IPS-20b (cell line): ENCODE data around the gene PRKCE.

ENCODE experiments used
- H3K27ac ChIP-seq: one replicate; pipeline ENCODE4 v1.5.1; 2013; ENCODE audit warnings: low read length
- H3K27me3 ChIP-seq: 2 replicates; pipeline ENCODE4 v1.6.1; 2013; ENCODE audit warnings: mild to moderate bottlenecking, low read length, inconsistent platforms; ENCODE audit not compliant: insufficient read depth
- H3K36me3 ChIP-seq: 2 replicates; pipeline ENCODE4 v1.6.1; 2013; ENCODE audit warnings: low read depth, mild to moderate bottlenecking, inconsistent platforms, low read length, moderate library complexity; ENCODE audit not compliant: insufficient read depth
- H3K4me1 ChIP-seq: 2 replicates; pipeline ENCODE4 v1.6.1; 2013; ENCODE audit warnings: mild to moderate bottlenecking, control low read depth, inconsistent platforms, low read length, moderate library complexity; ENCODE audit not compliant: insufficient read depth
- H3K4me3 ChIP-seq: 2 replicates; pipeline ENCODE4 v1.5.1; 2013; ENCODE audit warnings: mild to moderate bottlenecking, low read length, inconsistent platforms
- H3K9ac ChIP-seq: 2 replicates; pipeline ENCODE4 v1.6.1; 2013; ENCODE audit warnings: low read depth, mild to moderate bottlenecking, inconsistent platforms, low read length, moderate library complexity
- H3K9me3 ChIP-seq: 2 replicates; pipeline ENCODE4 v1.6.1; 2013; ENCODE audit warnings: mild to moderate bottlenecking, low read depth, low read length, inconsistent platforms; ENCODE audit not compliant: insufficient read depth

PRKCE gene

GRCh38 chr2:45674035-45674816, 22.8 kb downstream of the PRKCE start:
- H3K4me3 ChIP-seq: no peak overlapping the region
- no peaks in the 10 kb centered on the region for H3K36me3 ChIP-seq
- no peak overlapping the region for H3K9ac ChIP-seq
- H3K4me1 ChIP-seq: no peaks in the 10 kb centered on the region
- H3K27ac ChIP-seq: no peak overlapping the region
- H3K9me3 ChIP-seq: no peaks in the 10 kb centered on the region
- no peaks in the 10 kb centered on the region for H3K27me3 ChIP-seq

DNA sequence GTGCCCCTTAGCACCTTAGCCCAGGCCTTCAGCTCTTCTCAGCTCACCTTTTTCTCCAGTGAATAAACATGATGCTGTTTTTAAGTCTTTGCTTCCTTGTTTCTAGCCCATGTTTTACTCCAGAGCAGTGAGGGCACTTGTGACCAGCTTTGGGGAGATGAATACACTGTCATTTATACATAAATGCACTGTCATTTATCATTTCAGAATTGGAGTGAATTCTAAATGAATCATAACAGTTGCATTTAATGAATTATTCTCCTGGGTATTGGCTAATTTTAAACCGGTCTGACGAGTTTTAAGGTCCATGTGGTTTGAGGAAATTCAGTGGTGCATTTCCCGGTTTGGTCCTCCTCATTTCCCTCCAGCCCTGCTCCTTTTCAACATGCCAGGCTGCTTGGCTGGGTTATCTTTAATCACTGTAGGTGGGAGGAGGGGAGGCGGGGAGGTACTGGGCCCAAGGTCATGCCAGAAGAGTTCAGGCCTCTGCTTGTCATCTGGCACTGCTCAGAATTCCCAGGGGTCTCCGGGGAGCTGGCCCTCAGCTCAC, 23.9 kb downstream of the PRKCE start:
- Histone ChIP-seq H3K4me1 (no peaks in the 10 kb centered on the region), H3K9me3 (no peaks in the 10 kb centered on the region), H3K4me3 (no peak overlapping the region), H3K36me3 (no peaks in the 10 kb centered on the region), H3K9ac (no peak overlapping the region), H3K27ac (no peak overlapping the region), H3K27me3 (no peaks in the 10 kb centered on the region)

DNA sequence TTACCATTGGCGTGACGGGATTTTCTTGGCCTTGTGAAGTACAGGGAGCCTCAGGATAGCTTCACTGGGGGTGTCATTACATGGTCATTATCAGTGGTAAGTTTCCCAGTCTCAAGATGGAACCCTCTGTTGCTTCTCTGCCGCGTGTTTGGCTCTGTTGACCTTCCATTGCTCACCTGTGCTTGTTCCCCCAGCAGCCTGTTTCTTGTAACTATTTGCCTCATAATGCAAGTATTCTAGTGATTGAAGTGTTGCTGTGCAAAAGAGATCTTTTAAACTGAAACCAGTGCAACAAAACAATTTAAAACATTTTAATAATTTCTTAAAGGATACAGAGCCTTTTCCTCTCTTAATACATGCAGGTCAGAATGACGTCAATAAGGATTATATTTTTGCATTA, 24.6 kb downstream of the PRKCE start:
- no peaks in the 10 kb centered on the region for H3K36me3 ChIP-seq
- H3K27ac ChIP-seq: no peak overlapping the region
- no peaks in the 10 kb centered on the region for H3K9me3 ChIP-seq
- no peak overlapping the region for H3K9ac ChIP-seq
- H3K4me3 ChIP-seq: no peak overlapping the region
- no peaks in the 10 kb centered on the region for H3K4me1 ChIP-seq
- H3K27me3 ChIP-seq: no peaks in the 10 kb centered on the region

- no peaks in the 10 kb centered on the region for H3K4me1 ChIP-seq
- no peaks in the 10 kb centered on the region for H3K36me3 ChIP-seq
- H3K9ac ChIP-seq: no peak overlapping the region
Measured at GRCh38 chr2:45678791-45679348, 27.4 kb downstream of the PRKCE start.

DNA sequence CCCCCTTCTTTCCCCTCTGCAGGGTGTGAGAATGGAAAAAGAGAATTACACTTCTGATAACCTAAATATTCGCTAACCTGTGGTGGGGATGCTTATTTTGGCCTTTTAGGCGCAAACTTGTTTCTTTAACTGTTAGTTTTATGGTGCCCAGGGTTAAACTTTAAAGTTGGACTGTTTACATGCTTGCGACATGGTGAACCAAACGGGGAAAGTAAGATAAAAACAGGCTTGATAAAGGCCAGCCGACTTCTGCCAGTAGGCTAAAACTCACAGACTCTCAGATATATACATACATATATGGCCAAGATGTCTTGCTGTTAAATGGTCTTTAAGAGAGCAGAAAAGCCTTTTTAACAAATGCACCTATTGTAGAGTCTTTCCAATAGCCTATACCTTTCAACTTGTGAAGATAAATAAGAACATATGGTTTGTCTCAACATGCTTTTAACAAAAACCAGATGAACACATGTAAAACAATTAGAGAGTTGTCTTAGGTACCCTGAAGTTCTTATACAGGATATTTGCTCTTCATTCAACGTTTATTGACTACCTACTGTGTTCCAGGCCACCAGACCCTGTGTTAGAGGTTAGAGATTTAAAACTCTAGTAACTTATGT, 29.0 kb downstream of the PRKCE start:
- no peak overlapping the region for H3K27ac ChIP-seq
- no peaks in the 10 kb centered on the region for H3K9me3 ChIP-seq
- H3K4me3 ChIP-seq: no peak overlapping the region
- no peaks in the 10 kb centered on the region for H3K27me3 ChIP-seq
- no peaks in the 10 kb centered on the region for H3K36me3 ChIP-seq
- no peak overlapping the region for H3K9ac ChIP-seq
- no peaks in the 10 kb centered on the region for H3K4me1 ChIP-seq

More at GRCh38 chr2:45678791-45679348, 27.4 kb downstream of the PRKCE start:
- Histone ChIP-seq H3K9me3 (no peaks in the 10 kb centered on the region), H3K27ac (no peak overlapping the region), H3K4me3 (no peak overlapping the region), H3K27me3 (no peaks in the 10 kb centered on the region)

DNA sequence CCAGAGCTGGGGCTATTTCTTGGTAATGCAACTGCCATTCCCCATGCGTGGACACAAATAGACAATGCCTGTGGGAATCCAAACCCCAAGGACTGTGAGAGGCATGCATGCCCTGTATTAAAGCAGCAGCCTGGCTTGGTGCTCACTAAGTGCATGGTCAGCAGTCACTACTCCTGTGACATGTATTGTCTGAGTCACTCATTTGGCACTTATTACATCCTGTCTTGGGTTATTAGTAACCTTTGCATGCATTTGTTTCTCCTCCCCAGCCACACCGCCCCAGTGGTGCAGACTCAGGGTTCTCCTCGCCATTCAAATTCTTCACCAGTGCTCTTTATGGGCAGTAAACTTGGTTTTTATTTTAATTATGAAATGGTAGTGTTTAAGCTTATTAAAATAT, 30.2 kb downstream of the PRKCE start:
- Histone ChIP-seq H3K9ac (no peak overlapping the region), H3K27me3 (no peaks in the 10 kb centered on the region), H3K36me3 (no peaks in the 10 kb centered on the region), H3K4me3 (no peak overlapping the region), H3K4me1 (no peaks in the 10 kb centered on the region), H3K27ac (no peak overlapping the region), H3K9me3 (no peaks in the 10 kb centered on the region)

DNA sequence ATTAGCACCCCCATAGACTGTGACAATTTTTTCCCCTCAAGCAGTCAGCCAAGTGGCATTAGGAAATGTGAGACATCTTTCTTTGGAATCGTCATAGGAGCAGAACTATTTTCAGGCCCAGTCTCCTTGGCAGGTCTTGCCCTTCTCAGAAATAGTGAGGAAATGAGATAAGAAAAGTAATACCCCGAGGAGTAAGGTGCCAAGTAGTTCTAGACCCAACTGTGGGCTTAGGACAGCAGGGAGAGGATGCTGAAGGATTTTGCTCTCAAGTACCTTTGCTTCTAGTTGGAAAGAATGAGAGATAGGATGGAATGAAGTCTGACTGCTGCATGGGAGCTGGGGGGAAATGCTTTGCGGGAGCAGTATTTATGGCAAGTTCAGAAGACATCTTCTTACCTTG, 31.8 kb downstream of the PRKCE start:
- Histone ChIP-seq H3K4me3 (no peak overlapping the region), H3K36me3 (no peaks in the 10 kb centered on the region), H3K4me1 (no peaks in the 10 kb centered on the region)

DNA sequence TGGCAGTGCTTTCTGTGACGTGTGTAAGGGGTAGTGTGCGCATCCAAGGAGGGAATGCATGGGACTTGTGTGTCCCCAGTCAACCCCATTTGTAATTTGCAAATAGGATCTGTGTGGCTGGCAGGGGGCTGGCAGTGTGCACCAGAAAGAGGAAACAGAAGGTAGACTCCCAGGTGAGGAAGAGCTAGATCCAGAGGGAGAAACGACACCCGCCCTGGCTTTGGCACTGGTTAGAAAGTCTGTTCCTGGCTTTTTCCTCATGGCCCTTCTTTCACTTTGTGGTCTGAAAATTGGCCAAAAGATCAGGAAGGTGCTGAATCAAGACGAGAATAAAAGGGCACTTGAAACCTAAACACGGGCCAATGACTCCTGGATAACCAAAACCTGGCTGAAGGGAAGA, 33.3 kb downstream of the PRKCE start:
- no peaks in the 10 kb centered on the region for H3K9me3 ChIP-seq
- H3K9ac ChIP-seq: no peak overlapping the region
- no peaks in the 10 kb centered on the region for H3K27me3 ChIP-seq
- H3K4me1 ChIP-seq: no peaks in the 10 kb centered on the region
- H3K4me3 ChIP-seq: no peak overlapping the region
- no peaks in the 10 kb centered on the region for H3K36me3 ChIP-seq
- no peak overlapping the region for H3K27ac ChIP-seq

More for the DNA sequence above, 31.8 kb downstream of the PRKCE start:
- H3K9me3 ChIP-seq: no peaks in the 10 kb centered on the region
- H3K27ac ChIP-seq: no peak overlapping the region
- H3K27me3 ChIP-seq: no peaks in the 10 kb centered on the region
- H3K9ac ChIP-seq: no peak overlapping the region

- H3K4me1 ChIP-seq: no peaks in the 10 kb centered on the region
- no peak overlapping the region for H3K9ac ChIP-seq
- H3K9me3 ChIP-seq: no peaks in the 10 kb centered on the region
- no peaks in the 10 kb centered on the region for H3K27me3 ChIP-seq
- no peak overlapping the region for H3K27ac ChIP-seq
- no peaks in the 10 kb centered on the region for H3K36me3 ChIP-seq
- no peak overlapping the region for H3K4me3 ChIP-seq
Measured at GRCh38 chr2:45685260-45685659, 33.8 kb downstream of the PRKCE start.

- no peaks in the 10 kb centered on the region for H3K4me1 ChIP-seq
- H3K4me3 ChIP-seq: no peak overlapping the region
- no peaks in the 10 kb centered on the region for H3K9me3 ChIP-seq
- H3K9ac ChIP-seq: no peak overlapping the region
- H3K27ac ChIP-seq: no peak overlapping the region
- H3K27me3 ChIP-seq: no peaks in the 10 kb centered on the region
- H3K36me3 ChIP-seq: no peaks in the 10 kb centered on the region
Measured at GRCh38 chr2:45687964-45688363, 36.5 kb downstream of the PRKCE start.

DNA sequence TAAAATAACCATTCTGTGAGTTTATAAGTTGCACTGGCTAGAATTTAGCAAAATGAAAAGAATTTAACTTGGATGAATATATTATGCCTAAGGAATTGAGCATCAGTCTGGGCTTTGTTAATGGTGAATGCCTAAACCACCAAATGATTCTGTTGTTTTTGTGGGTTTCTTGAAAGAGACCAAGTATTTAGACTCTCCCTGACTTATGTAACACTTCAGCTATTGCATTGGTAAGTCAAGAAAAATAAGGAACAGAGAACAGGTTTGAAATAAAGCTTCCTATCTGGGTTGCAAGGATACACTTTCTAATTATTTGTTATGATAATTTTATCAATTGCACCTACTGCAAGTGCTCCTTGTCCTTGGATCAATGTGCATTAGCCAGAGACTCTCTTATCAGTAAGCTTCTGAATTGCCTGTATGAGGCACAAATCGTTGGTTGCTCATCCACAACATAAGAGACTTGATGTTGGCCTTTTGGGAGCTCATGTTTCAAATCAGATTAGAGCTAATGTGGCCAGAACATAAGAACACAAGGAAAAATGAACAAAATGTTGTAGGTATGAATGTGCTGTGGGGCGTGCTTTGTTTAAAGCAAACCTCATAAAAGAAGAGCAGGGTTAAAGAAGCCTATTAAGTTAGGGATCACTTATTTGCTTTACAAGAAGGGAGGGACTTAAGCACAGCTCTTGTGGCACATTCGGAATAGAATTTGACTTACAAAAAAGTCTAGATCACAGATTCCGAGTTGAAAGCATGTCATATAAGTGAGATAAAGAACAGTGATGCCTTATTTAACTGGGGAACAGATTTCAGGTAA, 37.2 kb downstream of the PRKCE start:
- Histone ChIP-seq H3K9me3 (no peaks in the 10 kb centered on the region), H3K27me3 (no peaks in the 10 kb centered on the region), H3K9ac (no peak overlapping the region), H3K36me3 (no peaks in the 10 kb centered on the region), H3K4me1 (no peaks in the 10 kb centered on the region), H3K4me3 (no peak overlapping the region), H3K27ac (no peak overlapping the region)
